Panc1 (cell line): ENCODE data around the gene BAHCC1. TPM values are rescaled to one million over a fixed set of nuclear protein-coding genes. Genes with fewer than 3 reads are reported as not detected.

Source experiments
- ATAC-seq: fragments of 200-7000 bp; cut with Tn5 transposase; 2 replicates; pipeline ENCODE4 v1.9.1; 2020; ENCODE audit warnings: mild to moderate bottlenecking, moderate library complexity
- BruUV-seq: library from RNA; stranded (reverse); fragments of 400-500 nt; replicated peaks from 2 replicates; lab custom pipeline; 2021; lab: Mats Ljungman, UMichigan
- CTCF ChIA-PET: fragments of 300-600 bp; sonication (Branson Sonifier 250); formaldehyde crosslinking; loops from one replicate; lab custom pipeline; 2022; ENCODE audit warnings: antibody characterized with exemption; lab: Charles Lee
- POLR2A ChIA-PET: fragments of 300-600 bp; sonication (Branson Sonifier 250); formaldehyde crosslinking; loops from one replicate; lab custom pipeline; 2022; ENCODE audit warnings: antibody characterized with exemption; lab: Charles Lee
- DNase-seq: peaks from one replicate; pipeline ENCODE4 v3.0.0-alpha.2; 2010; ENCODE audit warnings: low read depth, low spot score
- H3K27ac ChIP-seq: 2 replicates; pipeline ENCODE4 v1.5.1; 2011; ENCODE audit warnings: mild to moderate bottlenecking, low read length, inconsistent platforms
- H3K27me3 ChIP-seq: fragments of 200-500 bp; sonication (Bioruptor generic); 2 replicates; pipeline ENCODE4 v1.6.0; 2014; ENCODE audit warnings: low read length, inconsistent platforms; ENCODE audit not compliant: control insufficient read depth, insufficient read depth
- H3K36me3 ChIP-seq: fragments of 200-500 bp; sonication (Bioruptor generic); 2 replicates; pipeline ENCODE4 v1.5.1; 2014; ENCODE audit warnings: inconsistent platforms, mild to moderate bottlenecking, low read length, moderate library complexity; ENCODE audit not compliant: control insufficient read depth, insufficient read depth
- H3K4me1 ChIP-seq: 2 replicates; pipeline ENCODE4 v1.5.1; 2011; ENCODE audit warnings: inconsistent platforms, mild to moderate bottlenecking, low read length, moderate library complexity; ENCODE audit not compliant: control insufficient read depth, insufficient read depth
- H3K4me3 ChIP-seq, 2 experiments: 2 replicates each; pipeline ENCODE4 v1.5.1; 2011 to 2012; ENCODE audit warnings: low read depth in 2 of 2, low read length in 2 of 2, mild to moderate bottlenecking in 2 of 2, inconsistent platforms in 1 of 2, moderate library complexity in 1 of 2
- H3K9me3 ChIP-seq: fragments of 200-500 bp; sonication (Bioruptor generic); 2 replicates; pipeline ENCODE4 v1.5.1; 2014; ENCODE audit warnings: low read depth, mild to moderate bottlenecking, inconsistent platforms, low read length, moderate library complexity; ENCODE audit not compliant: control insufficient read depth, insufficient read depth
- CTCF ChIP-seq: fragments of 450-650 bp; IDR thresholded peaks from 2 replicates; pipeline ENCODE4 v1.5.1; 2017; ENCODE audit warnings: mild to moderate bottlenecking
- POLR2AphosphoS5 ChIP-seq: IDR thresholded peaks from 2 replicates; pipeline ENCODE4 v1.6.1; 2012; ENCODE audit warnings: mild to moderate bottlenecking, low read depth, low read length, moderate library complexity
- REST ChIP-seq, 2 experiments: IDR thresholded peaks; 2 replicates each; pipeline ENCODE4 v1.6.1; 2011 to 2012; ENCODE audit warnings: low read depth in 2 of 2, control low read depth in 1 of 2, low read length in 1 of 2, mild to moderate bottlenecking in 1 of 2, moderate library complexity in 1 of 2; ENCODE audit not compliant: insufficient read depth in 1 of 2
- SIN3A ChIP-seq: IDR thresholded peaks from 2 replicates; pipeline ENCODE4 v1.6.1; 2012; ENCODE audit warnings: low read depth, mild to moderate bottlenecking, low read length, moderate library complexity, borderline replicate concordance; ENCODE audit not compliant: insufficient read depth
- in situ Hi-C: cut with HindIII; loops from 2 replicates; pipeline ENCODE4 v1.10.0; 2016; ENCODE audit warnings: low sequenced_read_pairs, low pct_unique_long_range_greater_than_20kb
- intact Hi-C: fragments of 100-400 bp; cut with micrococcal nuclease; formaldehyde crosslinking; loops from one replicate; pipeline ENCODE4 v1.10.0; 2022; ENCODE audit not compliant: unreplicated experiment
- total RNA-seq: library from RNA; stranded (reverse); gene quantifications from one replicate; pipeline ENCODE4 v1.2.1, GENCODE V29; 2021; ENCODE audit not compliant: unreplicated experiment

BAHCC1 gene
- total RNA-seq, 1 experiment from 2014 or later, result 77.4 TPM

GRCh38 chr17:81510785-81511553 lies 115.7 kb downstream of the BAHCC1 start:
- POLR2A ChIA-PET, result interaction anchor here (0.5 to 0.6 kb wide), 2 partner anchors 114 to 119 kb away, joined by 3 to 5 read pairs; no protein-coding TSS in a partner anchor
- Histone ChIP-seq H3K4me1 (peaks cover 13% of the 10 kb centered on the region), H3K4me3 (peak overlapping the region; percentile 67 to 100), H3K27ac (peak overlapping the region; percentile 87), H3K27me3 (no peaks in the 10 kb centered on the region), H3K36me3 (peaks cover 31% of the 10 kb centered on the region), H3K9me3 (no peaks in the 10 kb centered on the region)
- BruUV-seq, result no TSS peak
- no peak for DNase-seq
- in situ Hi-C loops, result no loop called here
- CTCF ChIA-PET, result interaction anchor here (0.6 kb wide), 1 partner anchor 592 kb away, joined by 6 read pairs; no protein-coding TSS in a partner anchor
- TF ChIP-seq POLR2AphosphoS5, result no peak
- TF ChIP-seq SIN3A, result 0 out of 2 replicates have a peak, but pooled peaks have one; percentile 32
- 0 out of 4 replicates have a peak, but pooled peaks of 1 of the 2 experiments have one; percentile 8 for TF ChIP-seq REST (IDR thresholded peaks at IDR 0.05; ENCODE audit: insufficient read depth in 1 of 2, low read depth in 2 of 2, low read length in 1 of 2)
- intact Hi-C loops, result no loop called here
- ATAC-seq, result no peak

GRCh38 chr17:81511554-81511803 lies 116.2 kb downstream of the BAHCC1 start:
- H3K27ac ChIP-seq, result peak overlapping the region; percentile 87
- peaks cover 31% of the 10 kb centered on the region for H3K36me3 ChIP-seq
- in situ Hi-C loops (no loop called here), intact Hi-C loops (no loop called here)
- H3K9me3 ChIP-seq, result no peaks in the 10 kb centered on the region
- no peak for ATAC-seq
- peak overlapping the region; percentile 67 to 100 for H3K4me3 ChIP-seq
- BruUV-seq, result no TSS peak
- peaks cover 16% of the 10 kb centered on the region for H3K4me1 ChIP-seq
- H3K27me3 ChIP-seq, result no peaks in the 10 kb centered on the region
- no peak for DNase-seq
- ChIA-PET CTCF (interaction anchor here (0.6 kb wide), 1 partner anchor 591 kb away, joined by 6 read pairs; no protein-coding TSS in a partner anchor), POLR2A (no interaction called here)
- TF ChIP-seq CTCF, result no peak
- no peak for TF ChIP-seq POLR2AphosphoS5
